ENCODE measurements around the gene PTMA. TPM values are rescaled to one million over a fixed set of nuclear protein-coding genes. Genes with fewer than 3 reads are reported as not detected.

PTMA gene
- polyA plus RNA-seq, 2 of the 4 experiments (the other 2 are of a cell fraction), result 1,191 to 2,360 TPM

GRCh38 chr2:231679908-231680284 lies 28.4 kb upstream of the PTMA start (continued):
- no peak for TF ChIP-seq ELK1 (IDR thresholded peaks at IDR 0.05; ENCODE audit: low read depth, low read length)
- TF ChIP-seq RNF2 (IDR thresholded peaks at IDR 0.05; ENCODE audit: borderline replicate concordance, low read depth), result no peak

GRCh38 chr2:231680285-231680991 lies 27.9 kb upstream of the PTMA start:
- H3K4me3 ChIP-seq, result peak overlapping the region; percentile 55
- 83% methylated on average over 30 of the region's 39 CpGs for WGBS (ENCODE audit: missing lambda C conversion rate)
- H3K9me3 ChIP-seq, result no peaks in the 10 kb centered on the region
- ChIA-PET POLR2A (interaction anchor here (1.6 to 2.2 kb wide), 2 partner anchors 13 to 28 kb away, joined by 3 to 10 read pairs; partner anchors contain the start of gene PTMA), CTCF (interaction anchor here (1.0 to 95.1 kb wide), 4 partner anchors 3 to 78 kb away, joined by 3 to 4158 read pairs (median 2081); partner anchors contain the start of gene PTMA)
- peaks cover 16% of the 10 kb centered on the region for H3K4me1 ChIP-seq
- peak; percentile 2 to 9; a peak in 5 of 6 replicates for ATAC-seq
- TF ChIP-seq FOSL2 (IDR thresholded peaks at IDR 0.05), result no peak
- no peak for TF ChIP-seq FOSL2 (CRISPR knock-in tag; IDR thresholded peaks at IDR 0.05)
- no peak for TF ChIP-seq ZFP36 (IDR thresholded peaks at IDR 0.05; ENCODE audit: borderline replicate concordance, partially characterized antibody)
- TF ChIP-seq RAD21 (conservative IDR thresholded peaks at IDR 0.05 in 1 of 2, IDR thresholded peaks at IDR 0.05 in 1 of 2), result no peak
- no peak for TF ChIP-seq POLR2A (IDR thresholded peaks at IDR 0.05; ENCODE audit: low read length)
- no peak for TF ChIP-seq JUNB (IDR thresholded peaks at IDR 0.05)
- no peak; the same call in 1 of the 2 replicates for TF ChIP-seq HOXB5 (CRISPR knock-in tag; IDR thresholded peaks at IDR 0.05)
- TF ChIP-seq MYC (IDR thresholded peaks at IDR 0.05; ENCODE audit: borderline replicate concordance, low read length), result no peak
- TF ChIP-seq EP300 (IDR thresholded peaks at IDR 0.05), result no peak
- TF ChIP-seq HOXA7 (CRISPR knock-in tag; IDR thresholded peaks at IDR 0.05), result no peak
- TF ChIP-seq USF2 (IDR thresholded peaks at IDR 0.05), result no peak
- no peak for TF ChIP-seq NFE2L2 (conservative IDR thresholded peaks at IDR 0.05; ENCODE audit: low read length)
- TF ChIP-seq EHF (CRISPR knock-in tag; IDR thresholded peaks at IDR 0.05), result no peak
- no peak for TF ChIP-seq ZC3H11A (IDR thresholded peaks at IDR 0.05)
- TF ChIP-seq TFCP2L1 (CRISPR knock-in tag; IDR thresholded peaks at IDR 0.05), result no peak
- no peak for TF ChIP-seq HEYL (CRISPR knock-in tag; IDR thresholded peaks at IDR 0.05)
- no peak for TF ChIP-seq NR3C1 (IDR thresholded peaks at IDR 0.05)
- TF ChIP-seq CBX8 (IDR thresholded peaks at IDR 0.05), result no peak
- no peak for FAIRE-seq
- H3K27ac ChIP-seq, result peak overlapping the region; percentile 98
- DNase-seq (ENCODE audit: low read depth in 1 of 2, low spot score in 1 of 2), result no peak
- H3K4me2 ChIP-seq, result peak overlapping the region; percentile 95

GRCh38 chr2:231680992-231681852 lies 27.1 kb upstream of the PTMA start:
- peak; percentile 74 to 78 for DNase-seq (ENCODE audit: low read depth in 1 of 2, low spot score in 1 of 2)
- Histone ChIP-seq H3K27ac (peak overlapping the region; percentile 98), H3K4me3 (peak overlapping the region; percentile 55), H3K4me2 (peak overlapping the region; percentile 95), H3K4me1 (peaks cover 16% of the 10 kb centered on the region), H3K9me3 (no peaks in the 10 kb centered on the region)
- POLR2A ChIA-PET, result interaction anchor here (0.6 to 2.2 kb wide), 4 partner anchors 9 to 100 kb away, joined by 3 to 10 read pairs (median 3); partner anchors contain the start of gene PTMA
- TF ChIP-seq KDM1A (IDR thresholded peaks at IDR 0.05; ENCODE audit: low read depth) (no peak), POLR2A (IDR thresholded peaks at IDR 0.05; ENCODE audit: low read length) (peak; percentile 63), NR3C1 (IDR thresholded peaks at IDR 0.05) (no peak), CBX2 (IDR thresholded peaks at IDR 0.05; ENCODE audit: borderline replicate concordance, low read depth) (no peak), RCOR1 (IDR thresholded peaks at IDR 0.05; ENCODE audit: low read depth, low read length) (no peak), ZFP36 (IDR thresholded peaks at IDR 0.05; ENCODE audit: borderline replicate concordance, partially characterized antibody) (no peak), MAX (IDR thresholded peaks at IDR 0.05) (peak; percentile 51; the same call in 1 of the 2 replicates), JUN (IDR thresholded peaks at IDR 0.05) (peak; percentile 72 to 81; a peak in 4 of 5 replicates), HOXB5 (CRISPR knock-in tag; IDR thresholded peaks at IDR 0.05) (0 out of 2 replicates have a peak, but pooled peaks have one; percentile 60), E2F6 (IDR thresholded peaks at IDR 0.05; ENCODE audit: borderline replicate concordance, low read depth) (peak; percentile 20; the same call in 1 of the 2 replicates), BCL3 (IDR thresholded peaks at IDR 0.05) (peak; percentile 76; the same call in 1 of the 3 replicates)
- WGBS (ENCODE audit: missing lambda C conversion rate), result 35% methylated on average over 17 of the region's 79 CpGs
- no peak for FAIRE-seq
- CTCF ChIA-PET, result interaction anchor here (1.0 to 95.1 kb wide), 3 partner anchors 2 to 44 kb away, joined by 3 to 4158 read pairs (median 4158); partner anchors contain the start of gene PTMA
- ATAC-seq, result peak; percentile 79 to 84
